Neural progenitor cell (in vitro differentiated cells): ENCODE measurements around the gene AEBP1.

ENCODE experiments used
- CTCF ChIP-seq: fragments of 200-600 bp; sonication (generic); IDR thresholded peaks from 2 replicates; pipeline ENCODE4 v1.5.1; 2017; ENCODE audit warnings: antibody characterized with exemption, mild to moderate bottlenecking
- EZH2 ChIP-seq: fragments of 200-600 bp; sonication (generic); IDR thresholded peaks from 2 replicates; pipeline ENCODE4 v1.6.1; 2017; ENCODE audit warnings: antibody characterized with exemption, mild to moderate bottlenecking, moderate library complexity

GRCh38 chr7:44062903-44063295 lies 41.2 kb upstream of the AEBP1 start:
- TF ChIP-seq EZH2 (no peak), CTCF (no peak)
